Stimulated activated CD4-positive, alpha-beta T cell treated with anti-CD3 and anti-CD28 coated beads, Interleukin-4, amount 100 ng/mL, for 1 hour (primary cell): ENCODE measurements around the gene KCNQ2.

Source experiments
- DNase-seq: peaks from one replicate; pipeline ENCODE4 v3.0.0-alpha.2; 2020

The KCNQ2 gene

GRCh38 chr20:63413963-63414684 lies 58.3 kb downstream of the KCNQ2 start:
- DNase-seq: no peak

GRCh38 chr20:63413323-63413722 lies 59.1 kb downstream of the KCNQ2 start:
- no peak for DNase-seq

- DNase-seq: no peak
Measured at GRCh38 chr20:63412889-63413288, 59.6 kb downstream of the KCNQ2 start.

GRCh38 chr20:63411898-63412631 lies 60.4 kb downstream of the KCNQ2 start:
- DNase-seq: no peak

GRCh38 chr20:63411151-63411897 lies 61.1 kb downstream of the KCNQ2 start:
- no peak for DNase-seq

- no peak for DNase-seq
Measured at GRCh38 chr20:63409834-63410435, 62.5 kb downstream of the KCNQ2 start.

- no peak for DNase-seq
Measured at GRCh38 chr20:63409066-63409833, 63.2 kb downstream of the KCNQ2 start.

GRCh38 chr20:63408684-63409046 lies 63.8 kb downstream of the KCNQ2 start:
- DNase-seq: no peak

- no peak for DNase-seq
Measured at GRCh38 chr20:63407928-63408683, 64.3 kb downstream of the KCNQ2 start.

- DNase-seq: no peak
Measured at GRCh38 chr20:63406617-63407245, 65.7 kb downstream of the KCNQ2 start.

GRCh38 chr20:63406011-63406410 lies 66.4 kb downstream of the KCNQ2 start:
- no peak for DNase-seq

GRCh38 chr20:63405102-63405730 lies 67.2 kb downstream of the KCNQ2 start:
- no peak for DNase-seq

GRCh38 chr20:63404129-63405085 lies 68.0 kb downstream of the KCNQ2 start:
- DNase-seq: no peak

- DNase-seq: no peak
Measured at GRCh38 chr20:63403403-63404105, 68.9 kb downstream of the KCNQ2 start.

- DNase-seq: no peak
Measured at GRCh38 chr20:63402860-63403220, 69.6 kb downstream of the KCNQ2 start.

GRCh38 chr20:63402181-63402859 lies 70.1 kb downstream of the KCNQ2 start:
- DNase-seq: no peak

- DNase-seq: no peak
Measured at GRCh38 chr20:63401384-63402110, 70.9 kb downstream of the KCNQ2 start.
